Calu3 (cell line): Measurements from ENCODE around the gene RHO. TPM values are rescaled to one million over a fixed set of nuclear protein-coding genes. Genes with fewer than 3 reads are reported as not detected.
"Not testable (repeated sequence)": the region's sequence is repeated elsewhere in the genome, so short reads cannot be mapped to it uniquely, and the experiment has no call there.

Source experiments
- BruUV-seq: library from RNA; stranded (reverse); fragments of 400-500 nt; replicated peaks from 2 replicates; lab custom pipeline; 2021; lab: Mats Ljungman, UMichigan
- CTCF ChIA-PET: fragments of 300-600 bp; sonication (Branson Sonifier 250); formaldehyde crosslinking; loops from one replicate; lab custom pipeline; 2022; ENCODE audit warnings: antibody characterized with exemption; lab: Charles Lee
- DNase-seq: peaks from one replicate; pipeline ENCODE4 v3.0.0; 2022
- H3K27ac Mint-ChIP-seq: one replicate; pipeline ENCODE4 v1.8.0; 2022; ENCODE audit warnings: mixed read lengths; ENCODE audit not compliant: unreplicated experiment
- H3K27me3 Mint-ChIP-seq: one replicate; pipeline ENCODE4 v1.8.0; 2022; ENCODE audit warnings: mixed read lengths; ENCODE audit not compliant: unreplicated experiment
- H3K36me3 Mint-ChIP-seq: one replicate; pipeline ENCODE4 v1.8.0; 2022; ENCODE audit warnings: mild to moderate bottlenecking, moderate library complexity, mixed read lengths; ENCODE audit not compliant: insufficient read depth, unreplicated experiment
- H3K4me1 Mint-ChIP-seq: one replicate; pipeline ENCODE4 v1.8.0; 2022; ENCODE audit warnings: mild to moderate bottlenecking, low read depth, mixed read lengths; ENCODE audit not compliant: unreplicated experiment
- H3K4me3 Mint-ChIP-seq: one replicate; pipeline ENCODE4 v1.8.0; 2022; ENCODE audit warnings: mild to moderate bottlenecking, low read depth, moderate library complexity, mixed read lengths; ENCODE audit not compliant: unreplicated experiment
- H3K9me3 Mint-ChIP-seq: one replicate; pipeline ENCODE4 v1.8.0; 2022; ENCODE audit warnings: low read depth, mixed read lengths; ENCODE audit not compliant: unreplicated experiment
- CTCF ChIP-seq: fragments of 200-600 bp; IDR thresholded peaks from one replicate; pipeline ENCODE4 v1.8.0; 2022; ENCODE audit warnings: antibody characterized with exemption; ENCODE audit not compliant: unreplicated experiment
- intact Hi-C: fragments of 100-400 bp; cut with micrococcal nuclease; formaldehyde crosslinking; loops from one replicate; pipeline ENCODE4 v1.10.0; 2022; ENCODE audit not compliant: unreplicated experiment
- total RNA-seq: library from RNA; stranded (reverse); gene quantifications from 2 replicates; pipeline ENCODE4 v1.2.3, GENCODE V29; 2022

The RHO gene
- total RNA-seq, 1 experiment from 2014 or later, result not detected

GRCh38 chr3:129485721-129486663 is 42.4 kb upstream of the RHO start:
- intact Hi-C loops, result no loop called here
- no peak for TF ChIP-seq CTCF
- no peak for DNase-seq

DNA sequence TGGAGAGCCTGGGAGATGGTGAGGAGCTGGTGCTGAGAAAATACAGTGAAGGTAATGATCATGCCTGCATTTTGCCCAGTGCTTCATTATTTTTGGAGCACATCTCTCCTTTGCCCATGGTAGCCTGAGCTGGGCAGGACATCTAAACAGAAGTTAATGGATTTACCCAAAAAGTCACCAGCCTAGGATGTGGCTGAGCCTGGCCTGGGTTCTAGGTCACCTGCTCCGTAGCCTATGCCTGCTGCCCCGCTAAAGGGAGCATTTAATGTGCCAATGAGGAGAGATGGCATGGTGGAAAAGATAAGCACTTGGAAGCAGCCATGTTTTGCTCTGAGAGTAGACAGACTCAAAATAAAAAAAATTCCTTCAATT is 41.8 kb upstream of the RHO start:
- BruUV-seq, result no TSS peak
- no peak overlapping the region for H3K27ac Mint-ChIP-seq
- no peaks in the 10 kb centered on the region for H3K27me3 Mint-ChIP-seq
- no peak for DNase-seq
- intact Hi-C loops, result no loop called here
- CTCF ChIA-PET, result interaction anchor here (0.6 to 1.4 kb wide), 2 partner anchors 46 to 172 kb away, joined by 3 read pairs; no protein-coding TSS in a partner anchor
- H3K4me3 Mint-ChIP-seq, result no peak overlapping the region
- no peak for TF ChIP-seq CTCF
- no peaks in the 10 kb centered on the region for H3K36me3 Mint-ChIP-seq
- no peaks in the 10 kb centered on the region for H3K4me1 Mint-ChIP-seq
- H3K9me3 Mint-ChIP-seq, result no peaks in the 10 kb centered on the region

More at GRCh38 chr3:129485721-129486663, 42.4 kb upstream of the RHO start:
- Mint-ChIP-seq H3K27ac (no peak overlapping the region), H3K9me3 (no peaks in the 10 kb centered on the region), H3K27me3 (no peaks in the 10 kb centered on the region), H3K4me3 (no peak overlapping the region), H3K36me3 (no peaks in the 10 kb centered on the region), H3K4me1 (no peaks in the 10 kb centered on the region)
- CTCF ChIA-PET, result interaction anchor here (0.6 to 1.4 kb wide), 3 partner anchors 45 to 173 kb away, joined by 3 read pairs; no protein-coding TSS in a partner anchor
- BruUV-seq, result no TSS peak

GRCh38 chr3:129487183-129487867 is 41.1 kb upstream of the RHO start:
- CTCF ChIA-PET, result interaction anchor here (0.6 to 1.4 kb wide), 2 partner anchors 47 to 171 kb away, joined by 3 read pairs; no protein-coding TSS in a partner anchor
- H3K4me3 Mint-ChIP-seq, result no peak overlapping the region
- no peak for TF ChIP-seq CTCF
- no peak overlapping the region for H3K27ac Mint-ChIP-seq
- intact Hi-C loops, result no loop called here
- H3K36me3 Mint-ChIP-seq, result no peaks in the 10 kb centered on the region
- no peaks in the 10 kb centered on the region for H3K4me1 Mint-ChIP-seq
- no peaks in the 10 kb centered on the region for H3K9me3 Mint-ChIP-seq
- no peaks in the 10 kb centered on the region for H3K27me3 Mint-ChIP-seq
- DNase-seq, result no peak
- no TSS peak for BruUV-seq

- BruUV-seq, DNase-seq, H3K27me3 Mint-ChIP-seq, CTCF ChIA-PET, intact Hi-C loops, H3K36me3 Mint-ChIP-seq, H3K9me3 Mint-ChIP-seq, H3K4me3 Mint-ChIP-seq, H3K27ac Mint-ChIP-seq, H3K4me1 Mint-ChIP-seq: not testable (repeated sequence)
These were observed 40.5 kb upstream of the RHO start for GRCh38 chr3:129487868-129488335.

GRCh38 chr3:129489258-129489657 is 39.2 kb upstream of the RHO start:
- H3K36me3 Mint-ChIP-seq, DNase-seq, H3K27ac Mint-ChIP-seq, H3K4me1 Mint-ChIP-seq, H3K4me3 Mint-ChIP-seq, intact Hi-C loops, H3K27me3 Mint-ChIP-seq, BruUV-seq, H3K9me3 Mint-ChIP-seq: not testable (repeated sequence)
- CTCF ChIA-PET, result interaction anchor here (1.4 kb wide), 2 partner anchors 34 to 336 kb away, joined by 3 to 12 read pairs; no protein-coding TSS in a partner anchor
